Mononuclear cell (primary cell): ENCODE measurements around the gene MUTYH. TPM values are rescaled to one million over a fixed set of nuclear protein-coding genes. Genes with fewer than 3 reads are reported as not detected.
"Not testable (repeated sequence)": the region's sequence is repeated elsewhere in the genome, so short reads cannot be mapped to it uniquely, and the experiment has no call there.

Source experiments
- H3K27me3 ChIP-seq: 2 replicates; pipeline ENCODE4 v1.6.0; 2011; ENCODE audit warnings: low read length, control low read depth; ENCODE audit not compliant: insufficient read depth
- H3K4me1 ChIP-seq: 2 replicates; pipeline ENCODE4 v1.5.1; 2011; ENCODE audit warnings: mild to moderate bottlenecking, low read length, control low read depth; ENCODE audit not compliant: insufficient read depth
- H3K4me3 ChIP-seq: 2 replicates; pipeline ENCODE4 v1.5.1; 2011; ENCODE audit warnings: mild to moderate bottlenecking, low read length, moderate library complexity
- H3K9me3 ChIP-seq: 2 replicates; pipeline ENCODE4 v1.5.1; 2011; ENCODE audit warnings: low read depth, mild to moderate bottlenecking, control low read depth, low read length
- total RNA-seq: library from RNA; depleted of rRNA; stranded (reverse); fragments of >200 nt; gene quantifications from one replicate; pipeline ENCODE4 v1.2.3, GENCODE V29; 2012

Gene MUTYH
- total RNA-seq, 1 donor: 16.4 TPM

GRCh38 chr1:45314266-45314665, 26.0 kb downstream of the MUTYH start:
- Histone ChIP-seq H3K9me3 (no peaks in the 10 kb centered on the region), H3K4me1 (no peaks in the 10 kb centered on the region), H3K4me3 (no peak overlapping the region), H3K27me3 (no peaks in the 10 kb centered on the region)

- Histone ChIP-seq H3K9me3 (no peaks in the 10 kb centered on the region), H3K4me1 (peaks cover 16% of the 10 kb centered on the region), H3K4me3 (no peak overlapping the region), H3K27me3 (no peaks in the 10 kb centered on the region)
Observed at GRCh38 chr1:45306905-45307304, 33.3 kb downstream of the MUTYH start.

- Histone ChIP-seq H3K4me3 (no peak overlapping the region), H3K9me3 (no peaks in the 10 kb centered on the region), H3K4me1 (peaks cover 16% of the 10 kb centered on the region), H3K27me3 (no peaks in the 10 kb centered on the region)
Observed at GRCh38 chr1:45306319-45306718, 33.9 kb downstream of the MUTYH start.

DNA sequence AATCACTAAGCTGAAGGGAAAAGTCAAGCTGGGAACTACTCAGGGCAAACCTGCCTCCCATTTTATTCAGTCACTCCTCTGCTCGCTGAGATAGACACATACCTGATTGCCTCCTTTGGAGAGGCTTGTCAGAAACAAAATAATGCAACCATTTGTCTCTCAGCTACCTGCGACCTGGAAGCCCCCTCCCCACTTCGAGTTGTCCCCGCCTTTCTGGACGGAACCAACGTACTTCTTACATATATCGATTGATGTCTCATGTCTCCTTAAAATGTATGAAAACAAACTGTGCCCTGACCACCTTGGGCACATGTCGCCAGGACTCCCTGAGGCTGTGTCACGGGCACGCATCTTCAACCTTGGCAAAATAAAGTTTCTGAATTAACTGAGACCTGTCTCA, 35.0 kb downstream of the MUTYH start:
- Histone ChIP-seq H3K4me1 (peaks cover 16% of the 10 kb centered on the region), H3K27me3 (no peaks in the 10 kb centered on the region), H3K9me3 (no peaks in the 10 kb centered on the region), H3K4me3 (no peak overlapping the region)

- no peaks in the 10 kb centered on the region for H3K9me3 ChIP-seq
- peak overlapping the region; percentile 68 for H3K4me3 ChIP-seq
- H3K4me1 ChIP-seq: peaks cover 16% of the 10 kb centered on the region
- H3K27me3 ChIP-seq: no peaks in the 10 kb centered on the region
Observed at GRCh38 chr1:45304311-45305081, 35.7 kb downstream of the MUTYH start.

- peaks cover 16% of the 10 kb centered on the region for H3K4me1 ChIP-seq
- H3K4me3 ChIP-seq: peak overlapping the region; percentile 68
- no peaks in the 10 kb centered on the region for H3K9me3 ChIP-seq
- H3K27me3 ChIP-seq: no peaks in the 10 kb centered on the region
Observed at GRCh38 chr1:45303520-45304310, 36.5 kb downstream of the MUTYH start.

DNA sequence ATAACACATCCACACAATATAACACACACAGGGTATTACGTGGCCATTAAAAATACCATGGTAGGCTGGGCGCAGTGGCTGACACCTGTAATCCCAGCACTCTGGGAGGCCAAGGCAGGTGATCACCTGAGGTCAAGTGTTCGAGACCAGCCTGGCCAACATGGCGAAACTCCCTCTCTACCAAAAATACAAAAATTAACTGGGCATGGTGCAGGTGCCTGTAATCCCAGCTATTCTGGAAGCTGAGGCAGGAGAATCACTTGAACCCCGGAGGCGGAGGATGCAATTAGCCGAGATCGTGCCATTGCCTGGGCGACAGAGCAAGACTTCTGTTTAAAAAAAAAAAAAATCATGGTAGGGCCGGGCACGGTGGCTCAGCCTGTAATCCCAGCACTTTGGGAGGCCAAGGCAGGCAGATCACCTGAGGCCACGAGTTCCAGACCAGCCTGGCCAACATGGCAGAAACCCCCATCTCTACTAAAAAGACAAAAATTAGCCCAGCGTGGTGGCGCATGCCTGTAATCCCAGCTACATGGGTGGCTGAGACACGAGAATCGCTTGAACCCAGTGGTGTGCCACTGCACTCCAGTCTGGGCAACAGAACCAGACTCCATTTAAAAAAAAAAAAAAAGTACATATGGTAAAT, 37.6 kb downstream of the MUTYH start:
- peak overlapping the region; percentile 68 for H3K4me3 ChIP-seq

GRCh38 chr1:45300669-45300997, 39.6 kb downstream of the MUTYH start:
- no peaks in the 10 kb centered on the region for H3K9me3 ChIP-seq
- H3K4me1 ChIP-seq: peaks cover 16% of the 10 kb centered on the region
- no peak overlapping the region for H3K4me3 ChIP-seq
- no peaks in the 10 kb centered on the region for H3K27me3 ChIP-seq

More for the DNA sequence above, 37.6 kb downstream of the MUTYH start:
- Histone ChIP-seq H3K4me1 (peaks cover 16% of the 10 kb centered on the region), H3K9me3 (no peaks in the 10 kb centered on the region), H3K27me3 (no peaks in the 10 kb centered on the region)

GRCh38 chr1:45299981-45300668, 40.1 kb downstream of the MUTYH start:
- Histone ChIP-seq H3K9me3 (no peaks in the 10 kb centered on the region), H3K4me3 (no peak overlapping the region)

DNA sequence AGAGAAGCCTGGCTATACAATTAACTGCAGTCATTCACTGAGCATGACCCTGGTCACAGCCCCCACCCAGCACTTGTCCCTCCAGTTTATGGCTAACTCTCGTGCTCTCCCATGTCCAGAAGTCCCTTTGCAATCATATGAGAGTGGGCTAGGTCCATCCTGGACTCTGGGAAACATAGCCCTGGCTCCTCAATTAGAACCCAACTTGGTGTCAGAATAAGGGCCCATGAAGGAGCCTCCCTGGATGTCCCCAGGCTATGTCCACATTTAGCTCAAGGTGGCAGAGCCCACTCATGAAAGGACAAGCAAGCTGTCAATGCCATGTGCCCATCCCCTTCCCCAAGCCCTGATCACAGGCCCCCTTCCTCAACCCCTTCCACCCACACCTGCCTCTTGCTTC, 40.9 kb downstream of the MUTYH start:
- no peaks in the 10 kb centered on the region for H3K27me3 ChIP-seq
- no peak overlapping the region for H3K4me3 ChIP-seq
- peaks cover 9% of the 10 kb centered on the region for H3K4me1 ChIP-seq
- no peaks in the 10 kb centered on the region for H3K9me3 ChIP-seq

More at GRCh38 chr1:45299981-45300668, 40.1 kb downstream of the MUTYH start:
- Histone ChIP-seq H3K27me3 (no peaks in the 10 kb centered on the region), H3K4me1 (peaks cover 16% of the 10 kb centered on the region)

- H3K27me3 ChIP-seq: no peaks in the 10 kb centered on the region
Observed at GRCh38 chr1:45297666-45298356, 42.4 kb downstream of the MUTYH start.

GRCh38 chr1:45291716-45292115, 48.5 kb downstream of the MUTYH start:
- Histone ChIP-seq H3K27me3 (no peaks in the 10 kb centered on the region), H3K4me1 (no peaks in the 10 kb centered on the region), H3K9me3 (no peaks in the 10 kb centered on the region), H3K4me3 (no peak overlapping the region)

More at GRCh38 chr1:45297666-45298356, 42.4 kb downstream of the MUTYH start:
- H3K4me1 ChIP-seq: peaks cover 2% of the 10 kb centered on the region
- no peaks in the 10 kb centered on the region for H3K9me3 ChIP-seq
- no peak overlapping the region for H3K4me3 ChIP-seq

DNA sequence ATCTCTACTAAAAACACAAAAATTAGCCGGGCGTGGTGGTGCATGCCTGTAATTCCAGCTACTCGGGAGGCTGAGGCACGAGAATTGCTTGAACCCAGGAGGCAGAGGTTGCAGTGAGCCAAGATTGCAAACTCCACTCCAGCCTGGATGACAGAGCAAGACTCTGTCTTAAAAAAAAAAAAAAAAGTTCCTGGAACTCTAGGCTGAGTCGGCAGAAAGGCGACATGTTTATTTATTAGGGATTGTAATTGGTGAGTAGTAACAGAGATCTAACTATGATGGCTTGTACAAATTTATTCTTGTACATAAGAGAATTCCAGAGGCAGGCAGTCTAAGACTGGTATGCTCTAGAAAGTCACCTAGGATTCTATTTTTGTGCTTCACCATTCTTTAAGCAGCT, 49.2 kb downstream of the MUTYH start:
- not testable (repeated sequence) for H3K9me3 ChIP-seq, H3K27me3 ChIP-seq, H3K4me1 ChIP-seq, H3K4me3 ChIP-seq

- not testable (repeated sequence) for H3K4me3 ChIP-seq, H3K27me3 ChIP-seq, H3K4me1 ChIP-seq, H3K9me3 ChIP-seq
Observed at GRCh38 chr1:45286521-45286920, 53.7 kb downstream of the MUTYH start.
